ENCODE data around the gene SSH3.
A peak's percentile ranks its signal among the peaks of the same experiment; 100 is the strongest.

Gene SSH3

DNA sequence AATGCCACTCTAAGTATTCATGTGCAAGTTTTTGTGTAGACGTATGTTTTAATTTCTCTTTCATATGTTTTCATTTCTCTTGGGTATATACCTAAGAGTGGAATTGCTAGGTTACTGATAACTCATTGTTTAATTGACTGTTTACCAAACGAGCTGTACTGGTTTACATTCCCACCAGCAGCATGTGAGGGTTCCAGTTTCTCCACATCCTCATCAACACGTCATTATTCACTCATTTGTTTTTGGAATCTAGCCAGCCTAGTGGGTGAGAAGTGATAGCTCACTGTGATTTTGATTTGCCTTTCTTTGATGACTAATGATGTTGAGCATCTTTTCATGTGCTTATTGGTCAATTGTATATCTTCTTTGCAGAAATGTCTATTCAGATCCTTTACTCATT lies 10.2 kb upstream of the SSH3 start:
- no peak for DNase-seq (ENCODE audit: low spot score)

DNA sequence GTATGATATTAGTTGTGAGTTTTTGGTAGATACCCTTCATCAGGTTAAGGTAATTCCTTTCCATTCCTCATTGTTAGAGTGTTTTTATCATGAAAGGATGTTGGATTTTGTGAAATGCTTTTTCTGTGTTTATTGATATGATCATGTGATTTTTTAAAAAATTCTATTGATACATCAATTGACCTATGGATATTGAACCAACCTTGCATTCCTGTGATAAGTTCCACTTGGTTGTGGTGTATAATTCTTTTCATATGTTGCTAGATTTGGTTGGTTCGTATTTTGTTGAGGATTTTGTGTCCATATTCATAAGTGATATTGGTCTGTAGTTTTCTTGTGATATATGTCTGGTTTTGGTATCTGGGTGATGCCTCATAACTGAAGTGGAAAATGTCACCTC lies 7.5 kb upstream of the SSH3 start:
- no peak for DNase-seq (ENCODE audit: low spot score)

DNA sequence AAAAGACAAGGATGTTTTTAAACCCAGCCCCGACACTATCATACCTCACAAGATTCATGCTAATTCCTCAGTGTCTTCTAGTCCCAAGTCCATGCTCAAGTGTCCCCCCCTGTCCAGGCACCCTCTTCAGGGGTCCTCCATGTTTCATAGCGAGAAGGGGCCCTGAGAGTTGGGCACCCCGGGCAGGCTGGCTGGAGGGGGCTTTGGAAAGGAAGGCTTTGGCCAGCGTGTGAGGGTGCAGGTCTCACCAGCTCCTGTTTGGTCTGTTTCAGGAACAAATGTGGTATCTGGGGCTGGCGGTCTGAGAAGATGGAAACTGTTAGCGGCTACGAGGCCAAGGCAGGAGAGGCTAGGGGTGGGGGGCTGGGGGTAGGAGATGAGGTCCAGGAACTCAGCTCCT lies 4.5 kb upstream of the SSH3 start:
- DNase-seq (ENCODE audit: low spot score) = no peak

DNA sequence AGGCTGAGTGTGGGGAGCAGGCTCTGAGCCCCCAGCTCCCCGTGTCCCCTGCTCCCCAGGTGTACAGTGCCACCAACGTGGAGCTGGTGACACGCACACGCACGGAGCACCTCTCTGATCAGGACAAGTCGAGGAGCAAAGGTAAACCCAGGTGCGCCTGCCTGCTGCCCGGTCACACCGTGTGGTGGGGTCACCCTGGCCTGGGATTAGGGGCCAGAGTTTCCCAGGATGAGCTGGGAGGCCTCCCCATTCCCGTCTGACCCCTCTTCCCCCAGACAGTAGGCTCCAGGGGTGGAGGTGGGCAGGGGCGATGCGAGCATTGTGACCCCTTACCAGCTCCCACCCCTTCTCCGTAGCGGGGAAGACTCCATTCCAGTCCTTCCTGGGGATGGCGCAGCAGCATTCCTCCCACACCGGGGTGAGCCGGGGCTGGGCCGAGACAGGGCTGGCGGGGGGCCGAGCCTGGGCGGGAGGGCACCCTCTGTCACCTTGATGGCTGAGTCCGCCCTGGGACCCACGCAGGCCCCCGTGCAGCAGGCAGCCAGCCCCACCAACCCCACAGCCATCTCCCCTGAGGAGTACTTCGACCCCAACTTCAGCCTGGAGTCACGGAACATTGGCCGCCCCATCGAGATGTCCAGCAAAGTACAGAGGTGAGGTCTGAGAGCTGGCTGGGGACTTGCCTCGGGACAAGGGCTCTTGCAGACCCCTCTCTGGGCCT lies 3.7 kb upstream of the SSH3 start:
- DNase-seq (ENCODE audit: low spot score) = no peak

DNA sequence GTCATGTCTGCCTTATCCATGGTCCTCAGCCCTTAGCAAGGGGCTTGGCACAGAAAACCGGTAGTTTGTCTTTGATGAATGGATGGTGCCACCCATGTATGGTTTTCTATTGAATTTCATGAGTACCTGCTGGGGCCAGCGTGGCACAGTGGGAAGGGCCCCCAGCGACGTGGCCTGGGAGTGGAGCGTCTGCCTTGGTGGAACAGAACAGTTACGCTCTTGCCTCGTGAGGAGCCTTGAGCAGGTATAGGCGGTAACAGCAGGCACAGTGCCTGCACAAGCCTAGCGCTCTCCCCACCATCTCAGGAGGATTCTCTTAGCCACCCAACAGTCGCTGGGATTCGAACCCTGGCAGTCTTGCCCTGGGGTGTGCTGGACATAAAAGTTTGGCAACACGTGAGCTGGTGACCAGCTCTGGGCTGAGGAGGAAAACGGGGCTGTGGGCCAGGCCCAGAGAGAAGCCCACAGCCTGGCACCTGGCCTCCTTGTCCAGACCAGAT lies 3.0 kb upstream of the SSH3 start:
- DNase-seq (ENCODE audit: low spot score) = no peak

DNA sequence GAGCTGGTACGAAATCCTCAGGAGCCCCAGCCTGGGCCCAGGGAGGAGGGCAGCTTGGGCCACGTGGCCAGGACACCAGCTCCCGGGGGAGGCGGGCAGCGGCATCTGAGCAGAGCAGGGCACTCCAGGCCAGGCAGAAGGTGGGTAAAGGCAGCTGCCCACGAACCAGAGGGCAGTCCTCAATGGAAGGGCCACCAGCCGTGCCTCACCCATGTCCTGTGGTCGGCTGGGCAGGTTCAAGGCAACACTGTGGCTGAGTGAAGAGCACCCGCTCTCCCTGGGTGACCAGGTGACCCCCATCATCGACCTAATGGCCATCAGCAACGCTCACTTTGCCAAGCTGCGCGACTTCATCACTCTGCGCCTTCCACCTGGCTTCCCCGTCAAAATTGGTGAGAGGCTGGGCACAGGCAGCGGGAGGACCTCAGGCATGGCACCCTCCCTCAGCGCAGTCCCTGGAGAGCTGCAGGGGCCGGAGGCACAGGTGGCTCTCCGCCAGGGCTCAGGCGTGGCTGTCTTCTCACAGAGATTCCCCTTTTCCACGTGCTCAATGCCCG lies 2.5 kb upstream of the SSH3 start:
- DNase-seq (ENCODE audit: low spot score) = no peak

DNA sequence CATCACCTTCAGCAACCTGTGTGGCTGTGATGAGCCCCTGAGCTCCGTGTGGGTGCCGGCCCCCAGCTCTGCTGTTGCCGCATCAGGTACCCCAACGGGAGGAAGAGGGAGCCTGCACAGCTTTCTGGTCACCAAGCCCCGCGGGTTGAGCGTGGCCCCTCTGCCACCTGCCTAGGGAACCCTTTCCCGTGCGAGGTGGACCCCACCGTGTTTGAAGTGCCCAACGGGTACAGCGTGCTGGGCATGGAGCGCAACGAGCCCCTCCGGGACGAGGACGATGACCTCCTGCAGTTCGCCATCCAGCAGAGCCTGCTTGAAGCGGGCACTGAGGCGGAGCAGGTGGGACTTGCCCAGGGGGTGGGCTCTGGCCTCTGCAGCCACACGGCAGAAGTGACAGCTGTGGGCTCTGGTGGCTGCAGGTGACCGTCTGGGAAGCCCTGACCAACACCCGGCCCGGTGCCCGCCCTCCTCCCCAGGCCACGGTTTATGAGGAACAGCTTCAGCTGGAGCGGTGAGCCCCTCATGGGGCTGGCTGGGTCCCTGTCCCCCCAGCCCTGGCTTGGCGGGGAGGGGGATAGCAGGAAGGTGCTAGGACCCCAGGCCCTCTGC lies 1.9 kb upstream of the SSH3 start:
- DNase-seq (ENCODE audit: low spot score) = peak; percentile 50

DNA sequence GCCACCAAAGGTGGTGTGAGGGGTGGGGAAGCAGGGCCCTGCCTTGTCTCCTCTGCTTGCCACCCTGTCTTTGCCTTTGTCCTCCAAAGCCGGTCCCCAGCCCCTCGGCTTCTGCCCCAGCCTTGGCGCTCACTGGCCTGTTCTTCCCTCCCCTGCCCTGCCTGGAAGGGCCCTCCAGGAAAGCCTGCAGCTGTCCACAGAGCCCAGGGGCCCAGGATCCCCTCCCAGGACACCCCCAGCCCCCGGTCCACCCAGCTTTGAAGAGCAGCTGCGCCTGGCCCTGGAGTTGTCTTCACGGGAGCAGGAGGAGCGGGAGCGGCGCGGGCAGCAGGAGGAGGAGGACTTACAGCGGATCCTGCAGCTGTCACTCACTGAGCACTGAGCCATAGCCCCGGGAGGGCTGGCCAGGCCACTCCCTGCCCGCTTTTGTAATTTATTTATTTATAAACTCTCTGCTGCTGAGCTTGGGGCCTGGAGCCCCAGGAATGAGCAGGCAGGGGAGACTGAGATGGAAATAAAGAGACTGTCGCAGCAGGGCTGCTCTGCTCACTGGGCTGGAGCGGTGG lies 1.3 kb upstream of the SSH3 start:
- DNase-seq (ENCODE audit: low spot score) = peak; percentile 77

DNA sequence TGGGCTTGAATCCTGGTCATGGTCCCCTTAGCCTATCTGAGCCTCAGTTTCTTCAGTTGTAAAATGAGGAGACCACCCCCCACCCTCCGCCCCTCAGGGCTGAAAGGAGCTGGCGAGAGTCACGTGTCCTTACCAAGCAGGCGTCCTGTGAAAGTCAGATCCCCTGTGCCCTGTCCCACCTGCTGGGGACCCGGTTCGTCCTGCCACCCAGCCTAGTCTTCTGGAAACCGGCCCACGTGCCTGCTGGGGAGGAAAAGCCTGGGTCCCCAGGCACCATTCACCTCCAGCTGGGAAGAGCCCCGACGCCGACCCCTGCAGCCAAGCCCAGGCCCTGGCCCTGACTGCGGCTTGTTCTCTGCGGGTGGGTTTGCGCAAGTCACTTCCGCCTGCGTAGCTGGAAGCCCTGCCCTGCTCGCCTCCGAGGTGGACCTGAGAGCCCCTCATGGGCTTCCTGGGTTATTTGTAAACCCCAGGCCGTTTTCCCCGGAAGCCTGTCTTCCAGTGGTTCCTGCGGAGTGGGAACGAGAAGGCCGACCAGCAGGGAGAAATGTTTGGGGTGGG lies 679 bp upstream of the SSH3 start:
- peak; percentile 71 for DNase-seq (ENCODE audit: low spot score)

DNA sequence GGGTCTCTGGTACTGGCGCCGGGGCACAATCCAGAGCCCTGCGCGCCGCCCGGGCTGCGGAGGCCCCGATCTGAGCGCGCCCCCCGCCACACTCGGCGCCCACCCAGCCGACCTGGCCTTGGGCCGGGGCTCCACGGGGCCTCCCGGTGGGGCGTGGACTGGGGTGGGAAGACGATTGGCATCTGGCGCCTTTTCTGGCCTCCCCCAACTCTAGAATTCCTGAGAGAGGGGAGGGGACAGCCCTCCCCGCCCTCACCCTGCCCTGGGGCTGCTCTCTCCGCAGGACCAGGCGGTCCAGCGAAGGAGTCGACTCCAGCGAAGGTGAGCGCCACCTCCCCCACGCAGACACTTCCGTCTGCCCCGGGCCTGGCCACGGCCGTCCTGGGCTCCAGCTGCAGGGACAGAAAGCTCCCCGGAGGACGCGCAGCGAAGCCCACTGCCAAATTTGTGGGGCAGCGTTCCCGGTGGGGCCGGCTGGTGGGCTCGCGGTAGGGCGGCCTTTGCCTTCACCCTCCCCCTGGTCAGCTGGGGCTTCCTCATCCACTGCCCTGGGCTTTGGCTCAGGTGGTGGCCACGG lies 593 bp downstream of the SSH3 start:
- peak; percentile 67 for DNase-seq (ENCODE audit: low spot score)

DNA sequence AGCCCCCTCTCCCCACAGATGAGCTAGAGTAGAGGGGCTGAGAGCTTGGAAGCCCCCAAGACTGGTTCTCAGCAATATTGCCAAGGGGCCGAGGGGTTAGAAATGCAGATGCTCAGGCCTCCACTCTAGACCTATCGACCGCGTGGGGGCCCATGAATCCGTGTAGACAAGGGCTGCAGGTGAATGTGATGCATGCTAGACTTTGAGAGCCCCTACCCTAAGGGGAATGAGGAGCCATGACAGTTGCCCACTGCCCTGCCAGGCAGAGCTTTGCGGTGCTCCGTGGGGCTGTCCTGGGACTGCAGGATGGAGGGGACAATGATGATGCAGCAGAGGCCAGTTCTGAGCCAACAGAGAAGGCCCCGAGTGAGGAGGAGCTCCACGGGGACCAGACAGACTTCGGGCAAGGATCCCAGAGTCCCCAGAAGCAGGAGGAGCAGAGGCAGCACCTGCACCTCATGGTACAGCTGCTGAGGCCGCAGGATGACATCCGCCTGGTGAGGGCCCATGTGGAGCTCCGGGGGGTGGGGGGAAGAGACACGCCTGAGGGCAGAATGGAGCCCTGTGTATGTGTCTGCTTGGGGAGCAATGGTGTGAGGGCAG lies 1.3 kb downstream of the SSH3 start:
- DNase-seq (ENCODE audit: low spot score) = no peak

DNA sequence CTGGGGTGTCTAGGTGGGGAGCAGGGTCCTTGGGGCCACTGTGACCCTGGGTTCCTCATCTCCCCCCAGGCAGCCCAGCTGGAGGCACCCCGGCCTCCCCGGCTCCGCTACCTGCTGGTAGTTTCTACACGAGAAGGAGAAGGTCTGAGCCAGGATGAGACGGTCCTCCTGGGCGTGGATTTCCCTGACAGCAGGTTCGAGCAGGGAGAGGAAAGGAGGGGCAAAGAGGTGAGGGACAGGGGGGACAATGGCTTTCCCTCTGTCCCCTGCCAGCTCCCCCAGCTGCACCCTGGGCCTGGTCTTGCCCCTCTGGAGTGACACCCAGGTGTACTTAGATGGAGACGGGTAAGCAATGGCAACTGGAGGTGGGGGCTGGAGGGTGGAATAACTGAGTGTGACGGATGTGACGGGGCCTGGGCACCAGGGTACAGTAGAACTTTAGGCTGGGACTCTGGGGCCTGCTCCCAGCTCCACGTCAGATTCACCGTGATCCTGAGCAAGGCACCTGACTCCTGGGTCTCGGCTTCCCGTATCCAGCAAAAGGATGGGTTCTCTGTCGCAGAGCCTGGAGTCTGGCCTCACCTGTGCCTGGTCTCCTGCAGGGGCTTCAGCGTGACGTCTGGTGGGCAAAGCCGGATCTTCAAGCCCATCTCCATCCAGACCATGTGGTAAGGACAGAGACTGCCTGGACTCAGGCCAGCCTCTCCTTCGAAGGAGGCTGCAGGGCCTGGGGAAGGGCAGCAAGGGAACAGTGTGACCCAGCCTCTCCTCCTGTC lies 3.6 kb downstream of the SSH3 start:
- peak; percentile 50 for DNase-seq (ENCODE audit: low spot score)

DNA sequence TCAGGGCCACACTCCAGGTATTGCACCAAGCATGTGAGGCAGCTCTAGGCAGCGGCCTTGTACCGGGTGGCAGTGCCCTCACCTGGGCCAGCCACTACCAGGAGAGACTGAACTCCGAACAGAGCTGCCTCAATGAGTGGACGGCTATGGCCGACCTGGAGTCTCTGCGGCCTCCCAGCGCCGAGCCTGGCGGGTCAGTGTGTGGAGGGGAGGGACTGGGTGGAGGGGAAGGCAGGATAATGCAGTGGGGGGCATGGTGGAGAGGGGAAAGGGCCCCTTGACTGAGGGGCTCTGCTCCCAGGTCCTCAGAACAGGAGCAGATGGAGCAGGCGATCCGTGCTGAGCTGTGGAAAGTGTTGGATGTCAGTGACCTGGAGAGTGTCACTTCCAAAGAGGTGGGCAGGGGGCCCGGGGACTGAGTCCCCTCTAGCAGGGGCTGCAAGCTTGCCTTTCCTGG lies 4.2 kb downstream of the SSH3 start:
- no peak for DNase-seq (ENCODE audit: low spot score)

DNA sequence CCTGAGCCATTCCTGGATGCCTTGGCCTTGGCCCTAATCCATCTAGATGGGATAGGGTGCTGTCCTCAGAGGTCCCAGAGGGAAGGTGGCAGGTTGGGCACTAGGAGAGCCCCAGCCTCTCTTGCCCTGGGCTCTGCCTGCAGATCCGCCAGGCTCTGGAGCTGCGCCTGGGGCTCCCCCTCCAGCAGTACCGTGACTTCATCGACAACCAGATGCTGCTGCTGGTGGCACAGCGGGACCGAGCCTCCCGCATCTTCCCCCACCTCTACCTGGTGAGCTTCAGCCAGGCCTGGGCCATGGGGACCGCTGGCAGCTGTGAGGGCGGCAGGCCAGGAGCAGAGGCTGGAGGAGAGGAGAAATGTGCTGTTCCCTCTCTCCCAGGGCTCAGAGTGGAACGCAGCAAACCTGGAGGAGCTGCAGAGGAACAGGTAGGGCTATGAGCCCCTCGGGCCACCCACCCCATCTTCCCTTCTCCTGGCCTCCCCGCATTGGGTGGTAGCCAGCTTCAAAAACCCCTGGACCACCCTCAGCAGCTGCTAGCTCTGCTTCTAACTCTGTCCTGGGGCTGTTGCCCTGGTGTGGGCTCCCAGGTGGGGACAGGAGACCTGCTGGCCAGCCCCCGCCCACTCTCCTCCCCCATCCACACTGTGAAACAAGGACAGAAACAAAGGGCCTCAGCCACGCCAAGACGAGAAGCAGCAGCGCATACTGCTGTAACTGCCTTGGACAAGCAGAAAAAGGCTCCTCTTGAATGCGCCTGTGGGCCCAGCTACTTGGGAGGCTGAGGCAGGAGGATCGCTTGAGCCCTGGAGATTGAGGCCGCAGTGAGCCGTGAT lies 4.9 kb downstream of the SSH3 start:
- no peak for DNase-seq (ENCODE audit: low spot score)

DNA sequence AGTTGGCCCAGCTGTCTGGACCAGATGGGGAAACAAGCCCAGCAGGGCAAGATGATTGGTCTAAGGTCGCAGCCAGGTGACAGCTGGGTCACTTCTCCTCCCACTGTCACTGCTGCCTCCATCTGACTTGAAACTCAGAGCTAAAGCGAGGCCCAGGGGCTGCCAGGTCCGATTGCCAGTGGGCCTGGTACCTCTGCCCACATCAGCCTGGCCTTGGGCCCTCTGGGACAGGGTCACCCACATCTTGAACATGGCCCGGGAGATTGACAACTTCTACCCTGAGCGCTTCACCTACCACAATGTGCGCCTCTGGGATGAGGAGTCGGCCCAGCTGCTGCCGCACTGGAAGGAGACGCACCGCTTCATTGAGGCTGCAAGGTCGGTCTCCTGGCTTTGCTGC lies 5.8 kb downstream of the SSH3 start:
- no peak for DNase-seq (ENCODE audit: low spot score)

DNA sequence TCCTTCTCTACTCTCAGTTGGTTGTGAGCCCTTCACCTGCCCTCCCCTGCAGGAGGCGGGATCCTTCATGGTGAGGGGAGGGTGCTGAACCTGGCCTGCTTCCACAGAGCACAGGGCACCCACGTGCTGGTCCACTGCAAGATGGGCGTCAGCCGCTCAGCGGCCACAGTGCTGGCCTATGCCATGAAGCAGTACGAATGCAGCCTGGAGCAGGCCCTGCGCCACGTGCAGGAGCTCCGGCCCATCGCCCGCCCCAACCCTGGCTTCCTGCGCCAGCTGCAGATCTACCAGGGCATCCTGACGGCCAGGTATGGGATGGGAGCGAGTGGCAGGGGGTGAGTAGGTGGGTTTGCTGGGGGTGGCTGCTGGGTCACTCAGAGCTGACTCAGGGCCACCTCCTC lies 6.3 kb downstream of the SSH3 start:
- no peak for DNase-seq (ENCODE audit: low spot score)

DNA sequence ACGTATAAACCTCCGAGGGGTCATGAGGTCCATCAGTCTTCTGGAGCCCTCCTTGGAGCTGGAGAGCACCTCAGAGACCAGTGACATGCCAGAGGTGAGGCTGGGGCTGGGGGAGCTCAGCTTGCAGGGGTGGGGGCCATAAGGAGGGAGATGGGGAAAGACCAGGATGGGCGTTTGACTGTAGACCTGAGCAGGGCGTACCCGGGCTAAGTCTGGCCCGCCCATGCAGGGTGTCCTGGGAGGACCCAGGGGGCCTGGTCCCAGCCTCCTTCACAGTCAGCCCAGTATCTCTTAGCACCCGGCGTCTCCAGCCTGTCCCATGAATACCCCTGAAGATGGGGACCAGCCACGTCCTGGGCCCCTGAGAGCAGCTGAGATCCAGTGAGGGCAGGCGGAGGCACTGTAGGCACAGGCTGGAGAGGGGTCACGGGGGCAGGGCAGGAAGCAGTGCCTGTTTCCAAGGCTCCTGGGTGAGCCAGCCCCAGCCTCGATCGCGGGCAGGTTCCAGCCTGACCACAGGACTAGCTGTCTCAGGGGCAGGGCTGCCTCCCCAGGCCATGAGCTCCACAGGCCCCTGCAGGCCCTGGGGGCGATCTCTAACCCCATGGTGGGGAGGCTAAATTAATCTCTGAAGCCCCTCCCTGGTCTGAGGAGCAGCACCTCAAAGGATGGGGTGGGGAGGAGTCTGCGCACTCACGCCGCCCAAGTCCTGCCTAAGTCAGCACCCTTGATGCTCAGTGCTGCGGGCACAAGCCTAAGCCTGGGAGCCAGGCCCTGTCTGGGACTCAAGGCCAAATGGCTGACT lies 7.1 kb downstream of the SSH3 start:
- no peak for DNase-seq (ENCODE audit: low spot score)

DNA sequence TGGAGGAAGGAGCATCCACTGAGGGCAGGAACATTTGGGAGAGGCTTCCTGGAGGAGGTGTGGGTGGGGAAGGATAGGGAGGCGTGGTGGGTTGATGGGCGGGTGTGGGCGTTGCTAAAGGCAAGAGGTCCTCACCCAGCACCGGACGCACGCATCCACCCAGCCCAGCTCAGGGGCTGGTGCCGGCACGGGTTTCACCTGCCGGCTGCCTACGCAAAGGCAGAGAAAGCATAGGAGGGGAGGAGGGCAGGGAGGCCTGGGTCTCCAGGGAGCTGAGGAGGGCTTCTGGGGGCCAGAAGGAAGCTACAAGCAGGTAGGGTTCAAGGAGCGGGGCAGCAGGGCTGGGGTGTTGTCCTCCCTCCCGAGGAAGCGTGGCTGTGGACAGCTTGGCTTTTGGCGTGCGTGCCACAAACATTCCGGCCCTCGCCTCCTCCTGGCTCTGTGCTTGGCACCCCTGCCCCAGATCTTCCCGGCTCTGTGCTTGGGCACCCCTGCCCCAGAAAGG lies 7.8 kb downstream of the SSH3 start:
- DNase-seq (ENCODE audit: low spot score) = no peak

DNA sequence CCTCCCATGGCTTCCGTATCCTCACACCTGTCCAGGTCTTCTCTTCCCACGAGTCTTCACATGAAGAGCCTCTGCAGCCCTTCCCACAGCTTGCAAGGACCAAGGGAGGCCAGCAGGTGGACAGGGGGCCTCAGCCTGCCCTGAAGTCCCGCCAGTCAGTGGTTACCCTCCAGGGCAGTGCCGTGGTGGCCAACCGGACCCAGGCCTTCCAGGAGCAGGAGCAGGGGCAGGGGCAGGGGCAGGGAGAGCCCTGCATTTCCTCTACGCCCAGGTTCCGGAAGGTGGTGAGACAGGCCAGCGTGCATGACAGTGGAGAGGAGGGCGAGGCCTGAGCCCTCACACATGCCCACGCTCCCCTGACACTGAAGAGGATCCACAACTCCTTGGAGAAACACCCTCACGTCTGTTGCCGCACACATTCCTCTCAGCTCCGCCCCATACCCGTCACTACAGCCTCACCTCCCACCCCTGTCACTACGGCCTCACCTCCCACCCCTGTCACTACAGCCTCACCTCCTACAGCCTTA lies 8.3 kb downstream of the SSH3 start:
- DNase-seq (ENCODE audit: low spot score) = no peak
